ENCODE measurements around the gene PAFAH1B2. TPM values are rescaled to one million over a fixed set of nuclear protein-coding genes. Genes with fewer than 3 reads are reported as not detected.
A peak's percentile ranks its signal among the peaks of the same experiment; 100 is the strongest.

PAFAH1B2 gene
- total and polyA plus RNA-seq, 2 experiments from 2014 or later, result 25.8 to 58.7 TPM

GRCh38 chr11:117177534-117178209 is 33.6 kb downstream of the PAFAH1B2 start:
- no peaks in the 10 kb centered on the region for H3K9me3 ChIP-seq (ENCODE audit: low read depth)
- peak overlapping the region; percentile 90 for H3K27ac ChIP-seq
- H3K36me3 ChIP-seq, result no peaks in the 10 kb centered on the region
- TF ChIP-seq CTCF (IDR thresholded peaks at IDR 0.05; ENCODE audit: low read depth, low read length), result no peak
- peaks cover 27% of the 10 kb centered on the region for H3K4me1 ChIP-seq (ENCODE audit: low read depth)
- no peak for DNase-seq (ENCODE audit: low read depth in 1 of 2, low spot score in 1 of 2)
- no peaks in the 10 kb centered on the region for H3K27me3 ChIP-seq
- peak overlapping the region; percentile 81 for H3K4me3 ChIP-seq

GRCh38 chr11:117178210-117179034 is 34.3 kb downstream of the PAFAH1B2 start, which contains the start of gene SIDT2:
Gene SIDT2 (plus strand): TSS chr11:117178743. CDS start chr11:117179264, 521 bp downstream.
- peak within 1 kb of the TSS; percentile 81 for H3K4me3 ChIP-seq
- TF ChIP-seq CTCF (IDR thresholded peaks at IDR 0.05; ENCODE audit: low read depth, low read length), result no peak
- H3K27me3 ChIP-seq, result no peaks in the 10 kb centered on the region
- H3K4me1 ChIP-seq (ENCODE audit: low read depth), result peaks cover 19% of the 10 kb centered on the region
- DNase-seq (ENCODE audit: low read depth in 1 of 2, low spot score in 1 of 2), result peak; percentile 97 to 99
- H3K9me3 ChIP-seq (ENCODE audit: low read depth), result no peaks in the 10 kb centered on the region
- H3K36me3 ChIP-seq, result no peaks in the 10 kb centered on the region
- H3K27ac ChIP-seq, result peak within 1 kb of the TSS; percentile 90

GRCh38 chr11:117179048-117179999 is 35.2 kb downstream of the PAFAH1B2 start:
- no peak for TF ChIP-seq CTCF (IDR thresholded peaks at IDR 0.05; ENCODE audit: low read depth, low read length)
- Histone ChIP-seq H3K9me3 (ENCODE audit: low read depth) (no peaks in the 10 kb centered on the region), H3K4me3 (peak overlapping the region; percentile 81), H3K27ac (peak overlapping the region; percentile 90), H3K36me3 (peaks cover 6% of the 10 kb centered on the region), H3K27me3 (no peaks in the 10 kb centered on the region), H3K4me1 (ENCODE audit: low read depth) (peaks cover 15% of the 10 kb centered on the region)
- DNase-seq (ENCODE audit: low read depth in 1 of 2, low spot score in 1 of 2), result peak; percentile 63 to 71

GRCh38 chr11:117180020-117180419 is 35.9 kb downstream of the PAFAH1B2 start:
- Histone ChIP-seq H3K36me3 (peaks cover 6% of the 10 kb centered on the region), H3K9me3 (ENCODE audit: low read depth) (no peaks in the 10 kb centered on the region), H3K27me3 (no peaks in the 10 kb centered on the region), H3K27ac (peak overlapping the region; percentile 90), H3K4me1 (ENCODE audit: low read depth) (peaks cover 15% of the 10 kb centered on the region), H3K4me3 (peak overlapping the region; percentile 81)
- DNase-seq (ENCODE audit: low read depth in 1 of 2, low spot score in 1 of 2), result peak in 1 of 2 donors; percentile 61
- TF ChIP-seq CTCF (IDR thresholded peaks at IDR 0.05; ENCODE audit: low read depth, low read length), result no peak

All from cardiac muscle cell (in vitro differentiated cells and primary cell).